Pancreas (tissue), 10 donors: Measurements from ENCODE around the gene STAT4. TPM values are rescaled to one million over a fixed set of nuclear protein-coding genes. Genes with fewer than 3 reads are reported as not detected.

Source experiments
- ATAC-seq, 4 donors: fragments of 200-7000 bp; cut with Tn5 transposase; one replicate each; pipeline versions ENCODE4 v1.8.0 to v1.9.1; 2020; ENCODE audit warnings: mild to moderate bottlenecking in 4 of 4, moderate library complexity in 4 of 4
- DNase-seq, 6 donors: peaks; one replicate each; pipeline ENCODE4 v3.0.0-alpha.2; 2020
- FAIRE-seq: peaks from 2 replicates; lab custom pipeline; 2012; peaks lifted over from hg19 to GRCh38; lab: Jason Lieb, UNC
- H3K27ac ChIP-seq, 4 donors: fragments of 200-600 bp; sonication (generic); 1 replicate in 3 of 4; 2 replicates in 1 of 4; pipeline versions ENCODE4 v1.5.0 to v1.8.0; 2020
- H3K27me3 ChIP-seq, 4 donors: fragments of 200-600 bp; one replicate each; pipeline ENCODE4 v1.8.0; 2021
- H3K36me3 ChIP-seq, 3 donors: fragments of 200-600 bp; sonication (generic) in 1 of 3; one replicate each; pipeline versions ENCODE4 v1.5.0 to v1.8.0; 2020 to 2021
- H3K4me1 ChIP-seq, 3 donors: fragments of 200-600 bp; one replicate each; pipeline ENCODE4 v1.8.0; 2021
- H3K4me3 ChIP-seq, 4 donors: fragments of 200-600 bp; sonication (generic) in 2 of 4; one replicate each; pipeline versions ENCODE4 v1.5.0 to v1.8.0; 2020 to 2021
- H3K9me3 ChIP-seq, 4 donors: fragments of 200-600 bp; one replicate each; pipeline ENCODE4 v1.8.0; 2021
- WGBS, 2 donors: extraction: QIAGEN DNeasy Blood & Tissue Kit; methylation state at CpG; one replicate each; pipeline ENCODE4 v1.1.7; 2013; 5-methylcytosine and 5-hydroxymethylcytosine counted together
- intact Hi-C, 3 donors: fragments of 100-400 bp; cut with DNase I; formaldehyde crosslinking; loops; one replicate each; pipeline versions ENCODE4 v1.11.1 to v1.14.2; 2022
- polyA plus RNA-seq, 2 donors: library from polyadenylated mRNA; stranded (reverse); fragments of 200-250 nt; gene quantifications; one replicate each; pipeline ENCODE4 v1.2.3, GENCODE V29; 2013
- total RNA-seq, 6 donors: library from RNA; stranded (reverse); fragmentation: NEBNext Ultra II Directional in 4 of 6; extraction: Animal tissue kit (Norgen Biotek cat#: 25700) in 4 of 6; gene quantifications; one replicate each; pipeline versions ENCODE4 v1.2.1 to v1.2.4, GENCODE V29; 2021 to 2023
- TF ChIP-seq, protein P1 (sequence below), 4 donors: fragments of 200-600 bp; sonication (generic) in 3 of 4; IDR thresholded peaks; one replicate each; pipeline versions ENCODE4 v1.5.0 to v1.8.0; 2021; ENCODE audit warnings: antibody characterized with exemption in 4 of 4
- donor health status: healthy with polysubstance abuse.
- donor health status: DM: no; HTN: no; CAD: no; lungs with moderate emphysema.
- donor health status: DM: no; HTN: no; CAD: no.
- donor health status: control.
- donor health status: control.
- donor health status: Bipolar disorder and iron deficiency.
- donor health status: DM: yes; HTN: yes; CAD: no.
- donor health status: DM: no; HTN: no; CAD: no.
- donor health status: DM: no; HTN: no; CAD: no.
- donor health status: DM: yes; HTN: yes; CAD: no.

STAT4 gene
- total and polyA plus RNA-seq, 8 donors = 0.60 to 6.4 (median 1.8) TPM

DNA sequence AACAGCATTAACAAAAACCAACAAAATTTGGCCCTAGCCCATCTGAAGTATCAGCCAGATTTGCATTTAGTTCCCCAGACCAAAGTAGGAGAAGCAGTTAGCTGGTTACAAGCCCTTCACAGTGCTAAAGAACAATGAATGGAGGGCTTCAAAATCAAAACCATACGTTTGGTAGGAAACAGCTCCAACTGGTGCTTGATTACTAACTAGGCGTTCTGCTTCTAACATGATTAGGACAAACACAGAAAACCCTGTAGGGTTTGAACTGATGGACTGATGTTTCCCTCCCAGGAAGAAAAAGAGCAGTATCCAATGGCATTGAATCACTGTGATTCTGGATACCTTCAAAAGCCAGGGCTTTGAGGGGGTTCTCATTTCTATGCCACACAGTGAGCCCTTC lies 20.5 kb upstream of the STAT4 start:
- Histone ChIP-seq H3K36me3 (no peaks in the 10 kb centered on the region), H3K9me3 (no peaks in the 10 kb centered on the region), H3K4me1 (peaks cover 0 to 16% (median 11%) of the 10 kb centered on the region in 3 donors), H3K4me3 (no peak overlapping the region), H3K27me3 (no peaks in the 10 kb centered on the region), H3K27ac (peak overlapping the region in 3 of 4 donors; percentile 47 to 58 (median 57))
- no peak for ATAC-seq
- DNase-seq = no peak
- intact Hi-C loops = no loop called here
- TF ChIP-seq, protein P1, sequence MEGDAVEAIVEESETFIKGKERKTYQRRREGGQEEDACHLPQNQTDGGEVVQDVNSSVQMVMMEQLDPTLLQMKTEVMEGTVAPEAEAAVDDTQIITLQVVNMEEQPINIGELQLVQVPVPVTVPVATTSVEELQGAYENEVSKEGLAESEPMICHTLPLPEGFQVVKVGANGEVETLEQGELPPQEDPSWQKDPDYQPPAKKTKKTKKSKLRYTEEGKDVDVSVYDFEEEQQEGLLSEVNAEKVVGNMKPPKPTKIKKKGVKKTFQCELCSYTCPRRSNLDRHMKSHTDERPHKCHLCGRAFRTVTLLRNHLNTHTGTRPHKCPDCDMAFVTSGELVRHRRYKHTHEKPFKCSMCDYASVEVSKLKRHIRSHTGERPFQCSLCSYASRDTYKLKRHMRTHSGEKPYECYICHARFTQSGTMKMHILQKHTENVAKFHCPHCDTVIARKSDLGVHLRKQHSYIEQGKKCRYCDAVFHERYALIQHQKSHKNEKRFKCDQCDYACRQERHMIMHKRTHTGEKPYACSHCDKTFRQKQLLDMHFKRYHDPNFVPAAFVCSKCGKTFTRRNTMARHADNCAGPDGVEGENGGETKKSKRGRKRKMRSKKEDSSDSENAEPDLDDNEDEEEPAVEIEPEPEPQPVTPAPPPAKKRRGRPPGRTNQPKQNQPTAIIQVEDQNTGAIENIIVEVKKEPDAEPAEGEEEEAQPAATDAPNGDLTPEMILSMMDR (IDR thresholded peaks at IDR 0.05) = no peak
- 35 to 60% methylated on average over 2 of the region's 2 CpGs for WGBS, 2 donors
- no peak for FAIRE-seq

DNA sequence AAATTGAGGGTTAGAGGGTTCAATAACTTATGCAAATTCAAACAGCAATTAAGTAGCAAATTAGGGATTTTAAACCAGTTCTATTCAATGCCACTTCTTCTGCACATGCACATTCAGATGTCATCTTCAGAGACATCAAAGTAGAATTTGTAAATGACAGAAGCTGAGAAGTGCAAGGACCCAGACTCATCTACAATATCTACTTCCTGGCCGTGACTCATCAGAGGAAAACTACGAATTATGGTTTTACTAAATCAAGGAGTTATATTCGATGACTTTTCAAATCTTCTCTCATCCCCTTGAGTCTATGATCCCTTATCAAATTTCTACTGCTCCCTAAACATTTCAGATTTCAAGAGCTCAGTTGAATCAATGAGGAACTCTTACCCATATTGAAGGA lies 20.0 kb upstream of the STAT4 start:
- Histone ChIP-seq H3K27ac (peak overlapping the region in 2 of 4 donors; percentile 57 to 58), H3K4me3 (no peak overlapping the region), H3K36me3 (no peaks in the 10 kb centered on the region), H3K4me1 (peaks cover 0 to 16% (median 16%) of the 10 kb centered on the region in 3 donors), H3K9me3 (no peaks in the 10 kb centered on the region), H3K27me3 (no peaks in the 10 kb centered on the region)
- TF ChIP-seq, protein P1 (IDR thresholded peaks at IDR 0.05) = no peak
- ATAC-seq = no peak
- intact Hi-C loops = no loop called here
- DNase-seq = no peak
- 77% methylated on average over 3 of the region's 3 CpGs for WGBS, 2 donors
- no peak for FAIRE-seq

DNA sequence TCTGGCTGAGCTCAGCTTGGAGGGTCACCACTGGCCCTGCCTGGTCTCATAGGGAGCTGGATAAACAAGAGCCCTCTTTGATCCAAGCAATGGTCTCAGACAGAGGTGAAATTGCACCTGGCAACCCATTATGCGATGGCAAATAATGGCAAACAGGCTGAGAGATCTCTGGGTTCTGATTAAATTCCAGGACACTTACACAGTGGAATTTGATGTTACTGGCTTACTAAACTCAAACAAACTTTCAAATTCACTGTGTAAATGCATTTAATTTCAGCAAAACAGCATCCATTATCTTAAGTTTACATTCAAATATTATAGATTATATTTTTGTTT lies 19.5 kb upstream of the STAT4 start:
- Histone ChIP-seq H3K9me3 (no peaks in the 10 kb centered on the region), H3K4me3 (no peak overlapping the region), H3K27me3 (no peaks in the 10 kb centered on the region), H3K36me3 (no peaks in the 10 kb centered on the region), H3K27ac (peak overlapping the region in 1 of 4 donors; percentile 24), H3K4me1 (peaks cover 0 to 21% (median 16%) of the 10 kb centered on the region in 3 donors)
- FAIRE-seq = no peak
- DNase-seq = no peak
- WGBS, 2 donors = 60 to 74% methylated on average over 1 of the region's 1 CpG
- TF ChIP-seq, protein P1 (IDR thresholded peaks at IDR 0.05) = no peak
- intact Hi-C loops = no loop called here
- ATAC-seq = peak in 1 of 4 donors; percentile 4

DNA sequence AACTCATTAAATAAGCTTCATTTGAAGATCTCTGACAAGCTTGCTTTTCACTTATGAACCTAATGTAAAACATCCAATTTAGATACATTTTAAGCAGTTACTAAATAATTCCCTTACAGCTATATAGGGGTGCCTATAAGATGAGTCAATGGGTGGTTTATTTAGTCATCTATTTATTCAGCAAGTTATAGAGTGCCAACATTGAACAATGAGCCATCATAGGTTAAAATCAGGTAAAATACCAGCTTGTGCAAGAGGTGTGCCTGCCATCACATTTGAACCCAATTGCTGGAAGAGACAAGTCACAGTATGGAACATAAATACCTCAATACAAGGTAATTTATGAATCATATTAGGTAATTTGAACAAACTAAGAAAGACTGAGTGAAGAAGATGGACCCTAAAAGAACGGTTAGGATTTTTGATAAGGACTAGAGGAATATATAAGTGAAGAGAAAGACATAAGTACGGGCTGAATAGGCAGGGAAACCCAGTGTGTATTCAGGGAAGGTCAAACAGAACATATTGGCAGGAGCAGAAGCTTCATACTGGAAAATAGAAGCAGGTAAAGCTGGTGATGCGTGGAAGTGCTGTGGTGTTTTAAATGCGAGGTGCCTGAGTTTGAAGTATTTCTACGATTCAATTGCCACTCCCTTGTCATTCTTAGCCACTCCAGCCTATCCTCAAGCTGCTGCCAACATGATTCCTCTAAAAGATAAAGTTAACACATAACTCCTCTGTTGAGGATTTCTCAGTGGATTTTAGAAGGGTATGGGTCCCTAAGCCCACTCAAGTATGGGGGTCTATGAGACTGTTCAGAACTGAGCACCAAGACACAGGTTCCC lies 18.9 kb upstream of the STAT4 start:
- TF ChIP-seq, protein P1 (IDR thresholded peaks at IDR 0.05) = no peak
- no peak overlapping the region for H3K4me3 ChIP-seq
- intact Hi-C loops = loop anchor here in 2 of 3 donors (5.0 to 10.0 kb wide), 3 partner anchors 333 to 348 kb away; no protein-coding TSS in a partner anchor
- peak overlapping the region in 1 of 4 donors; percentile 24 for H3K27ac ChIP-seq
- no peaks in the 10 kb centered on the region for H3K36me3 ChIP-seq
- no peaks in the 10 kb centered on the region for H3K27me3 ChIP-seq
- H3K9me3 ChIP-seq = no peaks in the 10 kb centered on the region
- DNase-seq (no peak), FAIRE-seq (no peak), ATAC-seq (no peak)
- WGBS, 2 donors = 85 to 86% methylated on average over 5 of the region's 5 CpGs
- peaks cover 0 to 21% (median 16%) of the 10 kb centered on the region in 3 donors for H3K4me1 ChIP-seq

DNA sequence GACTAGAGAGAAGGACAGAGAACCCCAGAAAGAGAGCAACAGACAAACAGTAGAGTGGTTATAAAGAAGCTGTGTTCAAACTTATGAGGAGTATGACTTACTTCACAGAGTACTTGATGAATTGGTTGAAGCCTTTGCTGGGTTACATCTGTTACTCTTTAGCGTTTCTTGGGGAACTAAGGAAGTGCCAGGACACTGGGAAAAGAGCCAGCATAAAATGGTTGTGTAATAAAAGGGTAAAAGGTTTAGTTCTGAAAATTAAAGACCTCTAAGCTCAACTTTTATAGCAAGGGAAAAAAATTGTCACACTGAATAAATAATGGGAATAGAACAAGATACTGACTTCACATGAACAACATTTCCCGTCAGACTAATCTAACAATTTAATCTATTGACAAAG lies 17.0 kb upstream of the STAT4 start:
- FAIRE-seq = no peak
- WGBS, 2 donors = 9 to 15% methylated on average over 2 of the region's 2 CpGs

More for the DNA sequence above, 17.0 kb upstream of the STAT4 start:
- peak in 1 of 4 donors; percentile 38 for ATAC-seq
- no peak for DNase-seq
- TF ChIP-seq, protein P1 (IDR thresholded peaks at IDR 0.05) = no peak
- Histone ChIP-seq H3K36me3 (no peaks in the 10 kb centered on the region), H3K27me3 (no peaks in the 10 kb centered on the region), H3K4me1 (peaks cover 0 to 21% (median 16%) of the 10 kb centered on the region in 3 donors), H3K9me3 (no peaks in the 10 kb centered on the region), H3K27ac (peak overlapping the region in 2 of 4 donors; percentile 45 to 61), H3K4me3 (no peak overlapping the region)
- intact Hi-C loops = loop anchor here in 2 of 3 donors (5.0 to 10.0 kb wide), 3 partner anchors 335 to 350 kb away; no protein-coding TSS in a partner anchor
